Testis (tissue), 3 donors: ENCODE measurements around the gene NCKAP5. TPM values are rescaled to one million over a fixed set of nuclear protein-coding genes. Genes with fewer than 3 reads are reported as not detected.

Experiments
- DNase-seq: peaks from one replicate; pipeline ENCODE4 v3.0.0-alpha.2; 2019
- H3K27ac ChIP-seq, 2 donors: fragments of 200-600 bp; sonication (generic); one replicate each; pipeline ENCODE4 v1.5.1; 2019
- H3K27me3 ChIP-seq: fragments of 200-600 bp; sonication (generic); one replicate; pipeline ENCODE4 v1.5.1; 2019
- H3K36me3 ChIP-seq: fragments of 200-600 bp; sonication (generic); one replicate; pipeline ENCODE4 v1.5.1; 2017; ENCODE audit warnings: low read depth; ENCODE audit errors: missing control alignments
- H3K4me1 ChIP-seq: fragments of 200-600 bp; sonication (generic); one replicate; pipeline ENCODE4 v1.5.1; 2019
- H3K4me3 ChIP-seq, 2 donors: fragments of 200-600 bp; sonication (generic); one replicate each; pipeline ENCODE4 v1.5.1; 2017 to 2019
- H3K9me3 ChIP-seq: fragments of 200-600 bp; sonication (generic); one replicate; pipeline ENCODE4 v1.5.1; 2017
- CTCF ChIP-seq, 3 experiments: fragments of 450-650 bp in 2 of 3; fragments of 200-600 bp in 1 of 3; sonication (generic) in 1 of 3; IDR thresholded peaks; one replicate each; pipeline ENCODE4 v1.5.1; 2016 to 2019; ENCODE audit warnings: antibody characterized with exemption in 3 of 3, mild to moderate bottlenecking in 2 of 3, moderate library complexity in 1 of 3
- POLR2A ChIP-seq: fragments of 450-650 bp; IDR thresholded peaks from one replicate; pipeline ENCODE4 v1.6.1; 2017; ENCODE audit warnings: antibody characterized with exemption, mild to moderate bottlenecking, moderate library complexity
- WGBS, 2 donors: methylation state at CpG; one replicate each; pipeline ENCODE4 v1.1.5; 2018; 5-methylcytosine and 5-hydroxymethylcytosine counted together
- intact Hi-C: fragments of 100-400 bp; cut with DNase I; formaldehyde crosslinking; loops from one replicate; pipeline ENCODE4 v1.15.1; 2023; ENCODE audit warnings: low total_unique reads
- polyA plus RNA-seq: library from polyadenylated mRNA; stranded (reverse); fragments of 350-450 nt; fragmentation: Illumina TruSeq; extraction: RNeasy Lipid Tissue Mini Kit (QIAGEN cat#74804); gene quantifications from one replicate; pipeline ENCODE4 v1.2.3, GENCODE V29; 2014; ENCODE audit warnings: low read depth, low replicate concordance; ENCODE audit not compliant: insufficient read depth
- total RNA-seq, 2 donors: library from RNA; depleted of rRNA; stranded (reverse); fragments of >200 nt; gene quantifications; one replicate each; pipeline ENCODE4 v1.2.3, GENCODE V29; 2016

The NCKAP5 gene
- total and polyA plus RNA-seq, 3 donors from 2014 or later = 3.0 to 7.6 (median 6.3) TPM

GRCh38 chr2:133459590-133459989, 108.7 kb downstream of the NCKAP5 start:
- no peak for TF ChIP-seq CTCF (IDR thresholded peaks at IDR 0.05)
- TF ChIP-seq POLR2A = no peak
- H3K4me1 ChIP-seq = no peaks in the 10 kb centered on the region
- intact Hi-C loops = no loop called here
- H3K27me3 ChIP-seq = no peaks in the 10 kb centered on the region
- H3K27ac ChIP-seq = no peak overlapping the region
- no peak for DNase-seq
- WGBS, 2 donors = 75 to 90% methylated on average over 3 of the region's 3 CpGs
- H3K9me3 ChIP-seq = no peaks in the 10 kb centered on the region
- no peaks in the 10 kb centered on the region for H3K36me3 ChIP-seq
- no peak overlapping the region for H3K4me3 ChIP-seq

- Histone ChIP-seq H3K27me3 (no peaks in the 10 kb centered on the region), H3K9me3 (no peaks in the 10 kb centered on the region), H3K4me1 (no peaks in the 10 kb centered on the region), H3K4me3 (no peak overlapping the region), H3K27ac (no peak overlapping the region), H3K36me3 (no peaks in the 10 kb centered on the region)
- intact Hi-C loops = no loop called here
- TF ChIP-seq CTCF (IDR thresholded peaks at IDR 0.05) = no peak
- TF ChIP-seq POLR2A = no peak
- no peak for DNase-seq
- WGBS, 2 donors = 65 to 77% methylated on average over 3 of the region's 3 CpGs
These were observed 110.0 kb downstream of the NCKAP5 start for GRCh38 chr2:133458280-133458679.

- DNase-seq = no peak
- Histone ChIP-seq H3K36me3 (no peaks in the 10 kb centered on the region), H3K4me3 (no peak overlapping the region), H3K9me3 (no peaks in the 10 kb centered on the region), H3K4me1 (no peaks in the 10 kb centered on the region), H3K27me3 (no peaks in the 10 kb centered on the region), H3K27ac (no peak overlapping the region)
- intact Hi-C loops = no loop called here
- no peak for TF ChIP-seq CTCF (IDR thresholded peaks at IDR 0.05)
- TF ChIP-seq POLR2A = no peak
- WGBS, 2 donors = 87 to 95% methylated on average over 4 of the region's 4 CpGs
These were observed 110.4 kb downstream of the NCKAP5 start for GRCh38 chr2:133457861-133458260.

- Histone ChIP-seq H3K4me3 (no peak overlapping the region), H3K4me1 (no peaks in the 10 kb centered on the region), H3K27me3 (no peaks in the 10 kb centered on the region), H3K27ac (no peak overlapping the region), H3K9me3 (no peaks in the 10 kb centered on the region), H3K36me3 (no peaks in the 10 kb centered on the region)
- WGBS, 2 donors = 95 to 98% methylated on average over 3 of the region's 3 CpGs
- intact Hi-C loops = no loop called here
- DNase-seq = no peak
- TF ChIP-seq POLR2A (no peak), CTCF (IDR thresholded peaks at IDR 0.05) (no peak)
These were observed 111.3 kb downstream of the NCKAP5 start for GRCh38 chr2:133456971-133457370.

GRCh38 chr2:133456156-133456555, 112.1 kb downstream of the NCKAP5 start:
- Histone ChIP-seq H3K4me1 (no peaks in the 10 kb centered on the region), H3K4me3 (no peak overlapping the region), H3K9me3 (no peaks in the 10 kb centered on the region), H3K27me3 (no peaks in the 10 kb centered on the region), H3K27ac (no peak overlapping the region), H3K36me3 (no peaks in the 10 kb centered on the region)
- intact Hi-C loops = no loop called here
- 74 to 85% methylated on average over 5 of the region's 5 CpGs for WGBS, 2 donors
- no peak for DNase-seq
- TF ChIP-seq POLR2A (no peak), CTCF (IDR thresholded peaks at IDR 0.05) (no peak)
